ENCODE data around the gene SPOP.

SPOP gene

GRCh38 chr17:49613182-49613800 is 64.6 kb downstream of the SPOP start:
- DNase-seq (ENCODE audit: low read depth) = no peak

GRCh38 chr17:49612726-49613125 is 65.2 kb downstream of the SPOP start:
- DNase-seq (ENCODE audit: low read depth) = no peak

- no peak for DNase-seq (ENCODE audit: low read depth)
These were observed 66.9 kb downstream of the SPOP start for GRCh38 chr17:49610883-49611584.

- DNase-seq (ENCODE audit: low read depth) = no peak
These were observed 73.5 kb downstream of the SPOP start for GRCh38 chr17:49604314-49604869.

- no peak for DNase-seq (ENCODE audit: low read depth)
These were observed 74.2 kb downstream of the SPOP start for GRCh38 chr17:49603720-49604119.

- no peak for DNase-seq (ENCODE audit: low read depth)
These were observed 74.7 kb downstream of the SPOP start for GRCh38 chr17:49603238-49603637.

- DNase-seq (ENCODE audit: low read depth) = no peak
These were observed 75.1 kb downstream of the SPOP start for GRCh38 chr17:49602783-49603182.

GRCh38 chr17:49600949-49601348 is 76.9 kb downstream of the SPOP start:
- DNase-seq (ENCODE audit: low read depth) = no peak

GRCh38 chr17:49598918-49599317 is 79.0 kb downstream of the SPOP start:
- no peak for DNase-seq (ENCODE audit: low read depth)

- DNase-seq (ENCODE audit: low read depth) = no peak
These were observed 79.8 kb downstream of the SPOP start for GRCh38 chr17:49597928-49598655.

- DNase-seq (ENCODE audit: low read depth) = no peak
These were observed 80.5 kb downstream of the SPOP start for GRCh38 chr17:49597436-49597835.

GRCh38 chr17:49596613-49597244 is 81.2 kb downstream of the SPOP start:
- no peak for DNase-seq (ENCODE audit: low read depth)

GRCh38 chr17:49595980-49596379 is 81.9 kb downstream of the SPOP start:
- DNase-seq (ENCODE audit: low read depth) = no peak

GRCh38 chr17:49595328-49595727 is 82.6 kb downstream of the SPOP start:
- DNase-seq (ENCODE audit: low read depth) = no peak

- no peak for DNase-seq (ENCODE audit: low read depth)
These were observed 85.6 kb downstream of the SPOP start for GRCh38 chr17:49592263-49592662.

- no peak for DNase-seq (ENCODE audit: low read depth)
These were observed 87.0 kb downstream of the SPOP start for GRCh38 chr17:49590874-49591273.

- DNase-seq (ENCODE audit: low read depth) = no peak
These were observed 88.3 kb downstream of the SPOP start for GRCh38 chr17:49589577-49589927.

- no peak for DNase-seq (ENCODE audit: low read depth)
These were observed 88.9 kb downstream of the SPOP start for GRCh38 chr17:49588726-49589576.

GRCh38 chr17:49588312-49588711 is 89.6 kb downstream of the SPOP start:
- DNase-seq (ENCODE audit: low read depth) = no peak

- no peak for DNase-seq (ENCODE audit: low read depth)
These were observed 90.4 kb downstream of the SPOP start for GRCh38 chr17:49587366-49588073.

- no peak for DNase-seq (ENCODE audit: low read depth)
These were observed 92.4 kb downstream of the SPOP start for GRCh38 chr17:49585422-49586027.

All from non-pigmented ciliary epithelial cell (primary cell).